ENCODE measurements around the gene BTBD9. TPM values are rescaled to one million over a fixed set of nuclear protein-coding genes. Genes with fewer than 3 reads are reported as not detected.
A peak's percentile ranks its signal among the peaks of the same experiment; 100 is the strongest.

BTBD9 gene
- total and polyA plus RNA-seq, 2 of the 13 experiments (the other 11 are each of a cell fraction or from before 2014, with no cell fraction given) = 1.2 to 3.0 TPM

GRCh38 chr6:38589367-38589720 is 50.4 kb downstream of the BTBD9 start (continued):
- TF ChIP-seq ARNT2 (CRISPR knock-in tag; IDR thresholded peaks at IDR 0.05; ENCODE audit: low read depth) (no peak), NAIF1 (CRISPR knock-in tag; IDR thresholded peaks at IDR 0.05; ENCODE audit: borderline replicate concordance) (no peak), ISL2 (CRISPR knock-in tag; IDR thresholded peaks at IDR 0.05) (no peak), PHB2 (IDR thresholded peaks at IDR 0.05; ENCODE audit: partially characterized antibody) (no peak), MLX (CRISPR knock-in tag; IDR thresholded peaks at IDR 0.05) (no peak), CBX1 (IDR thresholded peaks at IDR 0.05; ENCODE audit: low read depth) (no peak), MZF1 (CRISPR knock-in tag; IDR thresholded peaks at IDR 0.05; ENCODE audit: borderline replicate concordance) (no peak), FOXA1 (IDR thresholded peaks at IDR 0.05) (no peak), FOXA1 (CRISPR knock-in tag; IDR thresholded peaks at IDR 0.05) (no peak)

GRCh38 chr6:38588631-38589366 is 50.9 kb downstream of the BTBD9 start:
- no peaks in the 10 kb centered on the region for H3K9me3 ChIP-seq (ENCODE audit: low read length)
- H3K79me2 ChIP-seq (ENCODE audit: insufficient read depth, low read length) = no peaks in the 10 kb centered on the region
- H3K4me3 ChIP-seq (replicated peaks in 1 of 3; ENCODE audit: insufficient read depth in 1 of 3, low read depth in 2 of 3, low read length in 3 of 3) = no peak overlapping the region
- no peaks in the 10 kb centered on the region for H3K36me3 ChIP-seq (replicated peaks in 1 of 2; ENCODE audit: control insufficient read depth in 1 of 2, insufficient read depth in 2 of 2, low read length in 2 of 2)
- no peak overlapping the region for H3K4me2 ChIP-seq (ENCODE audit: low read depth, low read length)
- no peak overlapping the region for H3K9ac ChIP-seq (ENCODE audit: insufficient read depth, low read depth, low read length)
- CTCF ChIA-PET (ENCODE audit: low intra/inter-chr PET ratio, low total read pairs) = no interaction called here
- intact Hi-C loops (cut with micrococcal nuclease; ENCODE audit: unreplicated experiment) = no loop called here
- in situ Hi-C loops (cut with HindIII; ENCODE audit: extremely low pct_ligation_motif_present, low pct_unique_long_range_greater_than_20kb) = no loop called here
- ATAC-seq = no peak
- no peak for FAIRE-seq
- no peaks in the 10 kb centered on the region for H4K20me1 ChIP-seq (ENCODE audit: insufficient read depth, low read length)
- peak; percentile 74 for DNase-seq (ENCODE audit: low spot score)
- POLR2A ChIA-PET = no interaction called here
- no TSS peak for BruUV-seq (replicated peaks)
- no peak overlapping the region for H2AFZ ChIP-seq (ENCODE audit: low read length)
- H3K27me3 ChIP-seq (ENCODE audit: control insufficient read depth in 1 of 2, insufficient read depth in 2 of 2, low read length in 2 of 2) = no peaks in the 10 kb centered on the region
- H3K4me1 ChIP-seq (ENCODE audit: insufficient read depth, low read length) = peaks cover 6% of the 10 kb centered on the region
- WGBS (ENCODE audit: low lambda C conversion rate) = 66% methylated on average over 2 of the region's 2 CpGs
- no peak overlapping the region for H3K27ac ChIP-seq (ENCODE audit: extremely low read length, insufficient read depth, low read length)
- TF ChIP-seq GATAD2A (CRISPR knock-in tag; IDR thresholded peaks at IDR 0.05) = 0 out of 2 replicates have a peak, but pooled peaks have one; percentile 12
- TF ChIP-seq FOXP1 (IDR thresholded peaks at IDR 0.05) = no peak
- TF ChIP-seq FOXP1 (CRISPR knock-in tag; IDR thresholded peaks at IDR 0.05) = peak; percentile 29; the same call in 1 of the 2 replicates
- TF ChIP-seq CEBPB (IDR thresholded peaks at IDR 0.05; ENCODE audit: borderline replicate concordance, low read depth, low read length) = peak; percentile 84
- peak; percentile 54; the same call in 1 of the 2 replicates for TF ChIP-seq TCF7 (IDR thresholded peaks at IDR 0.05; ENCODE audit: low read depth)
- TF ChIP-seq, protein P1, sequence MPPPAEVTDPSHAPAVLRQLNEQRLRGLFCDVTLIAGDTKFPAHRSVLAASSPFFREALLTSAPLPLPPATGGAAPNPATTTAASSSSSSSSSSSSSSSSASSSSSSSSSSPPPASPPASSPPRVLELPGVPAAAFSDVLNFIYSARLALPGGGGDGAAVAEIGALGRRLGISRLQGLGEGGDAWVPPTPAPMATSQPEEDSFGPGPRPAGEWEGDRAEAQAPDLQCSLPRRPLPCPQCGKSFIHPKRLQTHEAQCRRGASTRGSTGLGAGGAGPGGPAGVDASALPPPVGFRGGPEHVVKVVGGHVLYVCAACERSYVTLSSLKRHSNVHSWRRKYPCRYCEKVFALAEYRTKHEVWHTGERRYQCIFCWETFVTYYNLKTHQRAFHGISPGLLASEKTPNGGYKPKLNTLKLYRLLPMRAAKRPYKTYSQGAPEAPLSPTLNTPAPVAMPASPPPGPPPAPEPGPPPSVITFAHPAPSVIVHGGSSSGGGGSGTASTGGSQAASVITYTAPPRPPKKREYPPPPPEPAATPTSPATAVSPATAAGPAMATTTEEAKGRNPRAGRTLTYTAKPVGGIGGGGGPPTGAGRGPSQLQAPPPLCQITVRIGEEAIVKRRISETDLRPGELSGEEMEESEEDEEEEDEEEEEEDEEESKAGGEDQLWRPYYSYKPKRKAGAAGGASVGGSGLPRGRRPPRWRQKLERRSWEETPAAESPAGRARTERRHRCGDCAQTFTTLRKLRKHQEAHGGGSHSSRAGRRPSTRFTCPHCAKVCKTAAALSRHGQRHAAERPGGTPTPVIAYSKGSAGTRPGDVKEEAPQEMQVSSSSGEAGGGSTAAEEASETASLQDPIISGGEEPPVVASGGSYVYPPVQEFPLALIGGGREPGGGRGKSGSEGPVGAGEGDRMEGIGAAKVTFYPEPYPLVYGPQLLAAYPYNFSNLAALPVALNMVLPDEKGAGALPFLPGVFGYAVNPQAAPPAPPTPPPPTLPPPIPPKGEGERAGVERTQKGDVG (CRISPR knock-in tag; IDR thresholded peaks at IDR 0.05; ENCODE audit: borderline replicate concordance) = no peak
- no peak for TF ChIP-seq FOXO1 (CRISPR knock-in tag; IDR thresholded peaks at IDR 0.05)
- TF ChIP-seq ZNF180 (CRISPR knock-in tag; IDR thresholded peaks at IDR 0.05; ENCODE audit: borderline replicate concordance, low read depth) = no peak
- peak; percentile 74 for TF ChIP-seq FOSL2 (CRISPR knock-in tag; IDR thresholded peaks at IDR 0.05)
- TF ChIP-seq LCORL (IDR thresholded peaks at IDR 0.05) = no peak
- no peak for TF ChIP-seq LCORL (CRISPR knock-in tag; IDR thresholded peaks at IDR 0.05)
- 0 out of 4 replicates have a peak, but pooled peaks of 1 of the 2 experiments have one; percentile 25 for TF ChIP-seq EP300 (IDR thresholded peaks at IDR 0.05; ENCODE audit: low read depth in 2 of 2, low read length in 2 of 2)
- TF ChIP-seq EP300 (CRISPR knock-in tag; IDR thresholded peaks at IDR 0.05; ENCODE audit: borderline replicate concordance) = no peak
- TF ChIP-seq NR2C2 (CRISPR knock-in tag; IDR thresholded peaks at IDR 0.05; ENCODE audit: borderline replicate concordance) = no peak
- peak; percentile 95 for TF ChIP-seq ZNF12 (CRISPR knock-in tag; IDR thresholded peaks at IDR 0.05)
- no peak for TF ChIP-seq GTF3A (CRISPR knock-in tag; conservative IDR thresholded peaks at IDR 0.05)
